CMK (cell line): ENCODE results near the gene CEP295NL.
"Not testable (repeated sequence)": the region's sequence is repeated elsewhere in the genome, so short reads cannot be mapped to it uniquely, and the experiment has no call there.

Experiments
- DNase-seq: peaks from one replicate; pipeline ENCODE4 v3.0.0-alpha.2; 2010; ENCODE audit warnings: low read depth

Gene CEP295NL

GRCh38 chr17:78903101-78903779 is at the start of gene CEP295NL:
Gene CEP295NL, minus strand, starts transcription at chr17:78903201. Its CDS starts 1,373 bp downstream, at chr17:78901828.
- no peak for DNase-seq

GRCh38 chr17:78952706-78953105 is 49.7 kb upstream of the CEP295NL start:
- DNase-seq, result no peak

GRCh38 chr17:78951967-78952551 is 49.1 kb upstream of the CEP295NL start:
- DNase-seq, result no peak

- DNase-seq, result no peak
Observed at GRCh38 chr17:78950870-78951269, 47.9 kb upstream of the CEP295NL start.

- no peak for DNase-seq
Observed at GRCh38 chr17:78947235-78948149, 44.5 kb upstream of the CEP295NL start.

GRCh38 chr17:78946631-78947030 is 43.6 kb upstream of the CEP295NL start:
- DNase-seq, result no peak

- DNase-seq, result no peak
Observed at GRCh38 chr17:78946131-78946530, 43.1 kb upstream of the CEP295NL start.

- not testable (repeated sequence) for DNase-seq
Observed at GRCh38 chr17:78945455-78945854, 42.5 kb upstream of the CEP295NL start.

- DNase-seq, result no peak
Observed at GRCh38 chr17:78944956-78945355, 42.0 kb upstream of the CEP295NL start.

GRCh38 chr17:78944026-78944425 is 41.0 kb upstream of the CEP295NL start:
- no peak for DNase-seq

- DNase-seq, result no peak
Observed at GRCh38 chr17:78940708-78941107, 37.7 kb upstream of the CEP295NL start.

GRCh38 chr17:78940258-78940657 is 37.3 kb upstream of the CEP295NL start:
- no peak for DNase-seq

- DNase-seq, result no peak
Observed at GRCh38 chr17:78939615-78940014, 36.6 kb upstream of the CEP295NL start.

- no peak for DNase-seq
Observed at GRCh38 chr17:78937561-78937960, 34.6 kb upstream of the CEP295NL start.

- DNase-seq, result no peak
Observed at GRCh38 chr17:78935419-78936323, 32.7 kb upstream of the CEP295NL start.

- DNase-seq, result no peak
Observed at GRCh38 chr17:78934681-78935418, 31.8 kb upstream of the CEP295NL start.

- DNase-seq, result no peak
Observed at GRCh38 chr17:78933959-78934568, 31.1 kb upstream of the CEP295NL start.

GRCh38 chr17:78933025-78933958 is 30.3 kb upstream of the CEP295NL start:
- DNase-seq, result no peak
